ENCODE results near the gene VOPP1.
"Not testable (repeated sequence)": the region's sequence is repeated elsewhere in the genome, so short reads cannot be mapped to it uniquely, and the experiment has no call there.

Gene VOPP1

DNA sequence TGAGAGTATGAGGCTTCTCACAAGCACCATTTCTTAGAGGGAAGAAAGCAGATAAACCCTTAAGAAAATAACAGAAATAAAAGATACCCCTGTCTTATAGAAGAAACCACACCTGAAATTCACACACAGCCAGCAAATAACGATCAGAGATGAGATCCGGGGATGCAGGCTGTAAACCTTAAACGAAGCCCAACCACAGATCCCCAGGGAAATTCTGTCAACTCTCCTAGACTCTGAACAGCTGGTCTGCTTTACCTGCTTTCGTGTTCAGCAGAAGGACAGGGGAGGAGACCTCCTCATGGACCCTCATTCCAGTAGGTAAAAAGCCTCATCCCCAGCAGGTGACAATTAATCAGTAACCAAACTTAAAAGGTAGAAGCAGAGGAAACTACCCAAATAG is 45.0 kb downstream of the VOPP1 start:
- DNase-seq: peak; percentile 75

DNA sequence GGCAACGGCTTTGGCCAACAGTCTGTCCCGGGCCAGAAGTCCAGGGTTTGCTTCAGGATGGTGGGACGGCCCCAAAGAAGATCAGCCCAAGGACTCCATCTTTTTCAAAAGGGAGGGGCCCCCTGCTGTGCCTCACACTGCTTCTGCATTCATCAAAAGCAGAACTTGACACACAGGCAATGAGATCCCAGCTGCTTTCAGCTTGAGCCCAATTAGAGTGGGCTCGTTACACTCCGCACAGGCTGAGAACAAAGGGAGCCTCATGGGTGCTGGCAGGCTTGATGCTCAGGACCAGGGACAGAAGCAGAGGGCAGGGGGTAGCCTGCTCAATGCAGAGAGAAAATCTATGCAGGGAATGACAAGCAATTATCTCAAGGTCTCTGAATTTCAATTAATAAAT is 45.5 kb downstream of the VOPP1 start:
- DNase-seq: peak; percentile 91

DNA sequence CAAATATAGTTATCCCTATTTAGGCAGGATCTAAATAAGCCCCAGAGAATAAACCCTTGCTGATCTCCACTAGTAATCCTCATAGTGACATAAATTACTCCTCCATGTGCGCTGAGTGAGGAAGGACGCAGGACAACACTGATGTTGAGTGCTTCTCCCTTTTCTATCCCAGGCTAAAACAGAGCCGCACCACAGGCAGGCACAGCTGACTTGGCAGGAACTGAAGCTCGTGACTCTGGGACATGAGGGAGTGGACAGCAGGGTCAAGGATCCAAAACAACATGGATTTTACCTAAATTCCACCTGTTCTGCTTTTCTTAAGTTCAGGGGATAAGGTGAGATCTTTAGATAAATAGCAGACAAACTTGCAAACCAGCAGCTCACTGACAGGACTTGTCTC is 46.0 kb downstream of the VOPP1 start:
- peak; percentile 61 for DNase-seq

DNA sequence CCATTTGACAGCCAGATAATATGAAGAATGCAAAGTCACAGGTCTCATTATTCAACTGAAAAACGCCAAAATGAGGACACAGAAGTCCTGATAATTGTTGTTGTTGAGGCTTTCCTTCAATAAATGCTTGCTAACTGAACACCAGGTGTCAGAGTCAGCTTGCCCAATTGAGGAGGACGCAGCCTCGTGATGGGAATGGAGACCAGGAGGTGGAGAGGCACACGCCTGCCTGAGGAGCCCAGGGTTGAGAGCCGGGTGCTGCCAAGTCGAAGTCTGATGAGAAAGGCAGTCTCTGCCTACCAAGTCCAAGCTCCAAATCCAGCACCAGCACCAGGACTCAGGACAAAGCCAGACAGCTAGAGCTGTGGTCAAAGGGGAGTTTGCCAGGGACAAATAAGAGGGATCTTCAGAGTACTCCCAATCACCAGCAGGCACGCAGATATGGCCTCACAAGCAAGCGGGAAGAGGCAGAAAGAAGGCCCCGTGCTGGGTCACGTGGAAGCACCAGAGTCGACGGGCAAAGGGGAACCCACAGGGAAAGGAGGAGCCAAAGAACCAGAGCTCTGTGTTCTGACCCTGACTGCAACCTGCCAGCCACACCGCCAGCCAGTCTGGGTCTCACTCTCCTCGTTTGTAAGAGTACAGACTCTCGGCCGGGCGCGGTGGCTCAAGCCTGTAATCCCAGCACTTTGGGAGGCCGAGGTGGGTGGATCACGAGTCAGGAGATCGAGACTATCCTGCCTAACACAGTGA is 47.6 kb downstream of the VOPP1 start:
- DNase-seq: no peak

DNA sequence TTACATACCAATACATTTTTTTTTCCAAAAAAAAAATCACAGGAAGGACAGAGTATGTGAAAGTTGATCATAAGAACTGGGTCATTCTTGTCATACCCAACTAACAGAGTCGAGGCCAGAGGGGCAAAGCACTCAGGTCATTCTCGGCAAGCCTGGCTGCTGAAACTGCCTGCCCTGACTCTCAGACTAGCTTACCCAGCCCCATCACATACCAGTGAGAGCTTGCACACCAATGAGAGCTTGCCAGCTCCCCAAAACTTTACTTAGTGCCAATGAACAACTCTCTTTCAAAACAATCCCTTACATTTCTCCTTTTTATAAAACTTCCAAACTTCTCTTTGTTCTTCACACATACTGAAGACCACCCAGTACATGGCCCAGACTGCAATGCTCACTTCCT is 48.9 kb downstream of the VOPP1 start:
- DNase-seq: no peak

DNA sequence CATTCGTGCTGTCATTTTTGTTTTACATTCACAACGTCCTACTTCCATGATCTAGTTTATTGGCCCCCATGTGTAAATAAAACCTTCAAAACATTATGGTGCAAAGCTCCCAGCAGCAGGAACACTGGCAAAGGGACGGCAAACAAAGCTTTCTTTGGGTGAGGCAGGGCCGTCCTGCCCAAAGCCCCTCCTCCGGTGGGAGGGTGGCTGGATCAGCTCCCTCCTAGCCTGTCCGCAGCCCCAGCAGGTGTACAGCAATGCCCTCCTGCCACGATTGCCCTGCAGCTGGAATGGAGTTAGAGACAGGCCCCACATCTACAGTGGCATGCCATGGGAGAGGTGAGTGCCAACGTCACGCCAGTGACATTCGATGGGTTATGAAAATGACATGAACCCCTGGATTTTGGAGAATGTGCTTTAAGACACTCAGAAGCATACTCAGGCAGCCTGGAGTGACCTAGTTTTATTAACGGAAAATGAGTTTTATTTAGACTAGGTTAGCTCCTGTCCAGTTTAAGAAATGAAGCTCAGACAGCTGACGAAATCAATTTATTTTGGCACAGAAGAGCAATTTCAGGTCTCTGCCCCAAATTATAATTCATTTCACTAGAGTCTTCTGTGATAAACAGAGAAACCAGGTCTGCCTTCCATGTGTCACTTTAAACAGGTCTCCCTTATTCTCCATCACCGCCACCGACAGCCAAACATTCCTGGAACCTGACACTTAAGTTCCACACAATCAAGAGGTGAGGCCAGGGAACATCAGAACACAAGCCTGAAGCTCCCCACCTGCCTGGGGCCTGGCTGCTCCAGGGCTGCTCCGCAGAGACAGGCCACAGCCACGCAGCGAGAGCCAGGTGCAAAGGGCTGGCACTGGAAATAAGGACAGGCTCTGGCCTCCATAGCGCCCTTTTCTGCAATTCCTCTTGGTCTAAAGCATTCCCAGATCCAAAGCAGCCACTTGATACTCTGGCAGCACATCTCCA is 50.1 kb downstream of the VOPP1 start:
- peak; percentile 22 for DNase-seq

DNA sequence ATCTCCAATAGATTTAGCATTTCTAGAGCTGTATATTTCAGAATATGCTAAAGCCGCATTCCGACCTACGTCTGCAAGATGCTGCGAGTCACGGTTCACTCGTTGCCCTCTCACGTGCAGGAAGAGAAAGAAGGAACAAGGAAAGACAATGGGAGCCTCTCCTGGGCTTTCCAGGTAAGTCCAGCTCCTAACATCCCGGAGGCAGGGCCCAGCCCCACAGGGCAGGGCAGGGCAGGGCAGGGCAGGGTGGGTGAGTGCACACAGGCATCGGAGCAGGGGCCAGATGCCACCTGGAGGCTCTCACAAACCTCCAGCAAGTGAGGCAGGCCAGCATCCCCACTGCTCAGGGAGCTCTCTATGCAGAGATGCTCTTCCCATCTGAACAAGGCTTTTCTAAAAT is 50.8 kb downstream of the VOPP1 start:
- no peak for DNase-seq

DNA sequence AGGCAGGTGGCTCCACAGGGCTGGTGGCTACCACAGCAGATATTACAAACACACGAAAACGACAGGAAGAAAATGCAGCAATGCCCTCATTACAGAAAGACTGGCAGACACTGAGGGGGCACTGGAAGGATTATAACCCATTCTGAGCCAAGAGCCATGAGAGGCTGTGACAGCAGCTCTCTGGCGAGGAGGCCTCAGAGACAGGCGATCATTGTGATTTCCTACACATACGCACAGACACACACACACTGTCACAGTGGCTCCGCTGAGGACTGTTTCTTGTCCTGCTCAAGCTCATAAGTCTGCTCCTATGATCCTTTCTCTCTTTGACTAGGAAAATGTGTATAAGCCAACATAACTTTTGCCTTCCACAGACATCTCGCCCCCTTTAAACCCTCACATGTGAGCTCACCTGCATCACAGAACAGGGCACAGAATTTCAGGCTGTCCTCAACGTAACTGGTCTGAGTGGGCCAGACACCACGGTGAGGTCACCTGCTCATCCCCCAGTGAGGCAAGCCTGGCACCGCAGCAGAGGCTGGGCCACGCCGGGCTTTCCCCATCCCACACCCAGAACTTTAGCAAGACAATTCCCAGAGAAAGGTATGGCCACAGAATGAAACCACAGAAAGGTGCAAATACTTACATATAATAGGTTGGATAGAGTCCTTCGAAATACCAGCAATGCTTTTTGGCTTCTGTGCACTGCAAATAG is 51.7 kb downstream of the VOPP1 start:
- no peak for DNase-seq

DNA sequence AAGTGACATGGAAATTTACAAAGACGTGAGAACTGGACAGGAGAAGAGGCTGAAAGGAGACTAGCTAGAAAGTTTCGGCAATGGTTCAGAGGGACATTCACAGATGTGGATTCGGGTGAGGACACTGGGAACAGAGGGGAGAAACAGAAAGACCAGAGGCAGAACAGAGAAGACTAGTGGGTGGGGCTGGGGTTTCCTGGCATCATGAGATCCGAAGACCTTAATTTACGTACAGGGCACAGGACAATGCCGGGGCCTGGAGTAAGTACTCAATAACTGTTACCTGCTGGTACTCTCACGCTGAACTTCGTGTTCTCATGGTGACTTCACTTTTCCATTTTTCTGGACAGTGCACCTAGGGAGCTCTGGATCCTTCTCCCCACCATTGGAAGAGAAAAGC is 53.5 kb downstream of the VOPP1 start:
- no peak for DNase-seq

DNA sequence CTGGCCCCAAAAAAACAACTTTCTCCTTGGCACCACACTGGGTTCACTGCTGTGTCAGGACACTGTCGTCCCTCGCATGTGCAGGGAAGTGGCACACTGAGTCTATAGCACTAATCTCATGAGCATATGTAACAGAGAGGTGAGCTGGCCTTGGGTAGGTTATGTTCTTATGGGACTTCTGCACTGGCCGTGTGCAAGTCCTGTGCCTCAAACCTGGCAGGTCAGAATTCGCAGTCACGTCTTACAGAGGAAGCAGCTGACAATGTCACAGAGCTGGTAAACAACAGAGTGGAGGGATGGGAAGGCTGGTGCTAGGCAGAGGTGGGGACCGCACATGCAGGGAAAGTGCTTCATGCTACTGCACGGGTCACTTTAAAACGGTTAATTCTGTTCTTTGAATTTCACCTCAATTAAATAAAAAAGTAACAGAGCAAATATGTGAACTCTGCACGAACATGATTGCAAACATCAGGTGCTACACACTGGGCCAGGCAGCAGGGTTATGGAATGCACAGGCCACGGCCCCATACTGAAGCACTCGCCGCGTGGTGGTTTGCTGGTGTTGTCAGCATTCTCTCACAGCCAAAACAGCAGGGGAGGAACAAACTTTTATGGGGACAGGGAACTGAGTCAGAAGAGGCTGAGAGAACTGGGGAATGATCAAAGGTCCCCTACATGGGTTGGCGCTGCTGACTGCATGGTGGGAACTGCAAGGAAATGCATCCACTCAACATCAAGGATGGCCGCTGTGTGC is 54.2 kb downstream of the VOPP1 start:
- no peak for DNase-seq

DNA sequence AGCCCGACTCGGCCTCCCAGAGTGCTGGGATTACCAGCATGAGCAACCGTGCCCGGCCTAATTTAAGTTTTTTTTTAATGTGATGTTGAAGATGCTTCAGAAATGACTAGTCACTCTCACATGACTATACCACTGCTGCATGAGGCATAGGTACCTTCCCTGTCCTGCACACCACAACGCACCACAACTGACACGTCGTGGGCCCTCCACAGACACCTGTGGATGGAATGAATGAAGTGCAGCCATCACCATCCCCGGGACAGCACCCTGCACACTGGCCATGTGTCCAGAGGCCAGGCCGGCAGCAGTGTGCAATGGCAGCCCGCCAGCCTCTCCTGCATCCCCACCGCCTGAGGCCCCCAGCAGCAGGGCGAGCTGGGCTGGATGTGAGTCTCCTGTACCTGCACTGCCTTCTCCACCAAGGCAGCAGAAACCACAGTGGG is 55.1 kb downstream of the VOPP1 start:
- DNase-seq: no peak

DNA sequence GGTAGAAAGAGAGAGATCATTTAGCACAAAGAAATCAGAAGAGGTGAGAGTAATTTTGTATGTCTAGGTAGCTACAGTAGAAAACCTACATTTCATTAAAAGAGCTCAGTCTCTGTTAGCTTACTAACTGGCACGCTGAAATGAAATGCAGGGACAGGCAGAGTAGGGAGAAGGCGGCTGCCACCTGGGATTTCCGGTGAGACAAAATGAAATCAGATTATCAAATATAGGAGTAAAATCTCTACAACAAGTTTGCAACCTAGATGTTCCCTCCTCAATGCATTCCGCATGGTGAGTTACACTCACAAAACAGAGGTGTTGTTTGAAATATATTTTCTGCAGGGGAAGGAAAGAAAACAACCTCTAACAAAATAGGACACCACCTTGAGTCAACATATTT is 55.9 kb downstream of the VOPP1 start:
- DNase-seq: no peak

DNA sequence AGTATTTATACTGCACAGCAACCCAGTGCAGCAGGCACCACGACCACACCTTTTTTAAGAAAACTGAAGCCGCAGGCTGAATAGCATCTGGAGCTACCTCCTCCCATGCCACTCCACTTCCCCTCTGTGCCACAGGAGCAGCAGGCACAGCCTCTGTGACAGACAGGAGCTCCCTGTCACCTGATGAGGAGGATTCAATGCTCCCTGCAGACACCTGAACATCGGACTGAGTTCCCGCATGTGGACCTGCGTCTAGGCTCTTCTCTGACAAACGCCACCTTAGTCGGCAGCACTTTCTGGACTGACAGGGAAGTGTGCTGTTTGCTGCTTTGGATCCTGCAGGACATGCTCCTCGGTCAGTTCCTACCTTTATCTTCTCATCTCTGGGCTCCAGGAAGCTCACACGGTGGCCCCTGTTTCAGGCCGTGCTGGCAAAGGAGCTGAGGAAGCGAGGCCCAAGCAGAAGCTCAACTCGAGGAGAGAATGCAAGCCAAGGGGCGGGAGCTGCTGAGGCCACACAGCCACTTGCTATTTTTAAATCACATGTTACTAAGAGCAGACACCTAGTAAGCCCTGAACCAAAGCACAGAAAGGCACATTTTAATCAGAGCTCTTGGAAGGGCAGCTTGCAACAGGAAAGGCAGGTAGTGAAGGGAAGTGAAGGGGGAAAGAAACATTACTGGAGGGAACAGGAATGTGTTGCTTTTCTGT is 56.6 kb downstream of the VOPP1 start:
- no peak for DNase-seq

DNA sequence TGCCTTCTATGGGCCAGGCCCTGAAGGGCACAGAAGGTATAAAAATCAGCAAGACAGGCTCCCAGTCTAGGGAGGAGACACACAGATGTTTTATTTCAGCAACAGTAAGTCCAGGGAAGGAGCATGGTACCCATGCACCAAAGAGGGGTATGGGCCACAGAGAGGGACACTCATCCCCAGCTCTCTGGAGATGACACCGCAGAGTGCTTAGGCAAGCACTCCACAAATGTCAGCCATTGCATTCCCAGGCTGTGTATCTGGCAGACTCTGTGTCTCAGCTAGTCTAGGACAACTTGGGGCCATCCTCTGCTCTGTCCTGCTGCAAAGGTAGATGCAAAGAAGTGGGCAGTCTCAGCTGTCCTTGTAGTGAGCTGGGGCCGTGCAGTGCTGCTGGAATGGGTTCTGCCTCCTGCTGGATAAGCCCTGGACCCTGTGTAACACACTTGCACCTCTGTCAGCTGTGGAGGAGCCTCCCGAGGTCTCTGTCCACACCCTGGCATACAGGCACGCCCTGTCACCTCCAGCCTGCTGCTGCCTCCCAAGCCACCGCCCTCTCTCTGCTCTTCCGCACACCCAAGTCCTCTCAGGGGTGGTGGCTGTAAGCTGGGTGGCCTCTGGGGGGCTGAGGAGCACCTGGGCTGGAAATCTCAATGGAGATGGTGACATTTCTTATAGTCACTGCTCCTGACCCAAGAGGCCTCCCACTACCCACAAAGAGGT is 57.6 kb downstream of the VOPP1 start:
- DNase-seq: no peak

DNA sequence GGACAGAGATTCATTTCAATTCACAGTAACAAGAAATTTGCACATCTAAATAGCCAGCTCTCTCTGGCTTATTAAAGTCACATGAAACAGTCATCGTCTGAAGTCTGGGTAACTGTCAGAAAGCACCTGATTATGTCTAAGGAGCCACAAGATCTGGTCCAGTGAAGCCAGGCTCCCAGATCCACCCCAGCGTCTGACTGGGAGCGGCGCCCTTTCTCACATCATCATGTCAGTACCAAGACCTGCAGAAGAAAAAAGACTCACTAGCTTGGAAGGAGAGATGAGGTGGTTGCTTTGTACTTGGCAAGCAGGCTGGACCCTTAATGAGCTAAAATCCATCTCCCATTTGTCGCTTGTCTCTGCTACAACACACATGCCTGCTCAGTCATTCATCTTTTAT is 58.4 kb downstream of the VOPP1 start:
- no peak for DNase-seq

DNA sequence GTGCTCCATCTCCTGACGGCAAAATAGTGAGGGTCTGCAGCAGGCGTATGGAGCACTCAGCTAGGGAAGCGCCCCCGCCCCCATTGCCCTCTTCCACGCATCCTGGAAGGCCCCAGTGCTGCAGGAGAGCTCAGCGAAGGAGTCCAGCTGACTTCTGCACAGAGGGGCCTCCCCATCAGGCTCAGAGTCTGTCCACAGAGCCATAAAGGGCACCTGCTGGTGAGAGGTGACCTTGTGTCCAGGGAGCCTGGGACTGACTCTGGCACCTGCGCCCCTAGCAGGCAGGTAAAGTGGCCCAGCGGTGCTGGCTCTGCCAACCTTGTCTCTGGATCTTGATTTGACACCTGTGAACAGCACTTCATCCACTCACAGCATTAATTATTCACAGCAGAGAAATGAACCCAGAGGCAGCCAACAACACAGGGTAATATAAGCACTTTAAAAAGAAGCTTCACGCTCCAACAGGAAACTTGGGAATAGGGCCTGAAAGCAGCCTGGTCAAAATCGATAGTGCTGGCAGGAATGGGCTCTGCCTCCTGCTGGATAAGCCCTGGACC is 59.6 kb downstream of the VOPP1 start:
- peak; percentile 34 for DNase-seq

DNA sequence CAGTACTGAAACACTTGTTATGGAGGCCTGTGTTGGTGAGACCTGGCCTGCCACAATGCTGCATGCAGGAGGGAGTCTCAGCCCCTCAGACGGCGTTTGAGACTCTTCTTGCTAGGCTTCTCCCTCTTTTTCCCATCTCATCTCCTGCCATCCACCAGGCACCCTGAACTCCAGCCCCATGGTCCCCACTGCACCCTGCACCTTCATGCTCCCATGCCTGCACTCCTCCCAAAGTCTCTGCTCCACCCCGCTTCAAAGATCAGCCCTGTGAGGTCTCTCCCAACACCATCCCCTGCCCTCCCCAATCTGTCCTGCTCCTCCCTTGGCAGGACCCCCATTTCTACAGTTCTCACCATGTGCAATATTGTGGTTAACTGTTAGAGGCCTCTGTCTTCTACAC is 61.7 kb downstream of the VOPP1 start:
- no peak for DNase-seq

DNA sequence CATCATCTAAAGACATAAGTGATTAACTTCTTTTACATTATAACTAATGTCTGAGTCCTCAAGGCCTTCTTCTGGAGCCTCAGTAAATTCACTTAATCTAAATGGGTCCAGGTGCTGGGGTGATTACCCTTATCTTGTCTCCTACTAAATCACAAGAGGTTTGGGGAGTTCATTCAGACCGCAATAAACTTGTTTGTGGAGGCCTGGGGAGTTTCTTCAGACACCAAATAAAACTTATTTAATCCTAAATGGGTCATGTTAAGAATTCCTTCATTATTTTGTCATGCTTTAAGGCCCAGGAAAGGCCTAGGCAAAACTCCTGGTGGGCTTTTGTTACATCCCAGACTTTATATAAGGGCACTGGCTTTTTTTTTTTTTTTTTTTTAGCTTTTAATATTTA is 62.1 kb downstream of the VOPP1 start:
- not testable (repeated sequence) for DNase-seq

DNA sequence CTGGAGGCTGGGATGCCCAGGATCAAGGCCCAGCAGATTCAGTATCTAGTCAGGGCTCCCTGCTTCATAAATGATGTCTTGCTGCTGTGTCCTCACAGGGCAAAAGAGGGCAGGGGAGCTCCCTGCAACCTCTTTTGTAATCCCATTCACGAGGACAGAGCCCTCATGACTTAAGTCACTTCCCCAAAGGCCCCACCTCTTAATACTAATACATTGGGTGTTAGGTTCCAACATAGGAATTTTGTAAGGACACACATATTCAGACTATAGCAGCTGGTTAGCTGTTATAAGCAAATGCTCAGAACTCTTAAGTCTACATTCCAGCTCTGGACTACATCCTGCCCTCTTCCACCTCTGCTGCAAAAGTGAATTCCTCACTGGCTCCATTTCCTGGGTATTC is 63.0 kb downstream of the VOPP1 start:
- DNase-seq: no peak

DNA sequence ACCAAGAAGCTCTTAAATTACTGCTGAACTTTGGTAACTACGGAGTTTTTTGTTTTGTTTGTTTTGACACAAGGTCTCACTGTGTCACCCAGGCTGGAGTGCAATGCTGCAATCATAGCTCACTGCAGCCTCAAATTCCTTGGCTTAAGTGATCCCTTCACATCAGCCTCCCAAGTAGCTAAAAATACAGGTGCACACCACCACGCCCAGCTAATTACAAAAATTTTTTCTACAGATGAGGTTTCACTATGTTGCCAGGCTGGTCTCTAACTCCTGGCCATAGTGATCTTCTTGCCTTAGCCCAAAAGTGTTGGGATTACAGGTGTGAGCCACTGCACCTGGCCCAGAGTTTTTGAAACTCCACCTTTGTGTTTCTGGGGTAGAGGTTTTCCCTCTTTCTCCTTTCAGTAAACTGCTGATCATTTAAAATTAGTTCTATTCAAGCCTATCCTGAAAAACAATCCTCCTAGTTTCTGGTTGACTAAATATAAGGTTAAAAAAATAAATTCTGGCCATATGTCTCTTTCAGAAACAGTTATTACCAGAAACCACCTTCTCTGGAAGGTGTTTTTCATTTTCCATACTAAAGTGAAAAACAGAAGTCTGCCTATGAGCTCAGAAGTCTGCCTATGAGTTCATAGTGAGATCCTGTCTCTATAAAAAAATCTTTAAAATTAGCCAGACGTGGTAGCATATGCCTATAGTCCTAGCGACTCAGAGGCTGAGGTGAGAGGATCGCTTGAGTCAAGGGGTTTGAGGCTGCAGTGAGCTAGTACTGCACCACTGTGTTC is 63.9 kb downstream of the VOPP1 start:
- DNase-seq: no peak
